IMR-90 (cell line): ENCODE results near the gene FEZF2. TPM values are rescaled to one million over a fixed set of nuclear protein-coding genes. Genes with fewer than 3 reads are reported as not detected.

Experiments
- ATAC-seq: fragments of 200-7000 bp; cut with Tn5 transposase; 2 replicates; pipeline ENCODE4 v1.9.1; 2020; ENCODE audit warnings: low read depth, mild to moderate bottlenecking, moderate library complexity
- BruUV-seq: library from RNA; stranded (reverse); fragments of 400-500 nt; replicated peaks from 2 replicates; lab custom pipeline; 2021; lab: Mats Ljungman, UMichigan
- CTCF ChIA-PET: fragments of 300-600 bp; formaldehyde crosslinking; extraction: SDS; loops from one replicate; lab custom pipeline; 2021; ENCODE audit warnings: antibody characterized with exemption; lab: Yijun Ruan, JAX
- POLR2A ChIA-PET: fragments of 300-600 bp; sonication (Branson Sonifier 250); formaldehyde crosslinking; loops from one replicate; lab custom pipeline; 2022; ENCODE audit warnings: antibody characterized with exemption; ENCODE audit not compliant: unreplicated experiment; lab: Charles Lee
- DNase-seq: peaks from one replicate; pipeline ENCODE4 v3.0.0; 2013
- H2AFZ ChIP-seq: replicated peaks from 2 replicates; pipeline ENCODE3; 2013; ENCODE audit warnings: low read length, mild to moderate bottlenecking; ENCODE audit not compliant: poor library complexity
- H2AK5ac ChIP-seq: 2 replicates; pipeline ENCODE4 v1.6.1; 2013; ENCODE audit warnings: low read depth, low read length, inconsistent platforms
- H2AK9ac ChIP-seq: replicated peaks from 2 replicates; pipeline ENCODE3; 2013; ENCODE audit warnings: mild to moderate bottlenecking, low read depth, low read length, moderate library complexity; ENCODE audit not compliant: poor library complexity
- H2BK120ac ChIP-seq: 2 replicates; pipeline ENCODE4 v1.6.1; 2013; ENCODE audit warnings: low read depth, low read length, inconsistent platforms
- H2BK15ac ChIP-seq: 3 replicates; pipeline ENCODE4 v1.6.1; 2013; ENCODE audit warnings: low read depth, low read length, inconsistent platforms
- H2BK20ac ChIP-seq: 2 replicates; pipeline ENCODE4 v1.6.1; 2013; ENCODE audit warnings: low read depth, mild to moderate bottlenecking, inconsistent platforms, low read length, moderate library complexity
- H2BK5ac ChIP-seq: 2 replicates; pipeline ENCODE4 v1.6.1; 2013; ENCODE audit warnings: mild to moderate bottlenecking, low read depth, low read length, inconsistent platforms; ENCODE audit not compliant: poor library complexity, severe bottlenecking
- H3K14ac ChIP-seq: replicated peaks from 2 replicates; pipeline ENCODE4 v1.6.1; 2013; ENCODE audit warnings: low read depth, low read length, inconsistent platforms
- H3K18ac ChIP-seq: 2 replicates; pipeline ENCODE4 v1.6.1; 2013; ENCODE audit warnings: low read depth, low read length, control low read depth
- H3K23ac ChIP-seq: 2 replicates; pipeline ENCODE4 v1.6.1; 2013; ENCODE audit warnings: low read depth, low read length, inconsistent platforms
- H3K27ac ChIP-seq: 2 replicates; pipeline ENCODE4 v1.5.1; 2013; ENCODE audit warnings: mild to moderate bottlenecking, control low read depth, low read length; ENCODE audit not compliant: insufficient read depth
- H3K27me3 ChIP-seq: 2 replicates; pipeline ENCODE4 v1.6.1; 2013; ENCODE audit warnings: low read length; ENCODE audit not compliant: control insufficient read depth, insufficient read depth
- H3K36me3 ChIP-seq: 2 replicates; pipeline ENCODE4 v1.6.1; 2013; ENCODE audit warnings: low read length, mixed read lengths; ENCODE audit not compliant: control insufficient read depth, insufficient read depth
- H3K4ac ChIP-seq: 2 replicates; pipeline ENCODE4 v1.6.1; 2013; ENCODE audit warnings: low read depth, low read length, inconsistent platforms
- H3K4me1 ChIP-seq: 2 replicates; pipeline ENCODE4 v1.6.1; 2013; ENCODE audit warnings: low read length, mixed read lengths; ENCODE audit not compliant: control insufficient read depth, insufficient read depth
- H3K4me2 ChIP-seq: 2 replicates; pipeline ENCODE4 v1.6.1; 2013; ENCODE audit warnings: low read depth, mild to moderate bottlenecking, control low read depth, low read length, moderate library complexity
- H3K4me3 ChIP-seq: 2 replicates; pipeline ENCODE4 v1.5.1; 2013; ENCODE audit warnings: low read depth, mild to moderate bottlenecking, control low read depth, low read length, moderate library complexity; ENCODE audit not compliant: insufficient read depth
- H3K56ac ChIP-seq: 2 replicates; pipeline ENCODE4 v1.6.1; 2013; ENCODE audit warnings: low read length, inconsistent platforms; ENCODE audit not compliant: insufficient read depth; ENCODE audit errors: extremely low read depth
- H3K79me1 ChIP-seq, 2 experiments: 2 replicates each; pipeline ENCODE4 v1.6.1; 2013; ENCODE audit warnings: low read length in 2 of 2, inconsistent platforms in 1 of 2, low read depth in 1 of 2
- H3K9ac ChIP-seq: 2 replicates; pipeline ENCODE4 v1.6.1; 2013; ENCODE audit warnings: low read depth, low read length, control low read depth
- H3K9me1 ChIP-seq: 2 replicates; pipeline ENCODE4 v1.6.1; 2013; ENCODE audit warnings: low read length, inconsistent platforms; ENCODE audit not compliant: insufficient read depth
- H3K9me3 ChIP-seq: 2 replicates; pipeline ENCODE4 v1.6.1; 2013; ENCODE audit warnings: low read length; ENCODE audit not compliant: control insufficient read depth, insufficient read depth
- H4K20me1 ChIP-seq: 2 replicates; pipeline ENCODE4 v1.6.1; 2013; ENCODE audit warnings: low read length, inconsistent platforms; ENCODE audit not compliant: insufficient read depth
- H4K5ac ChIP-seq: 2 replicates; pipeline ENCODE4 v1.6.1; 2013; ENCODE audit warnings: mild to moderate bottlenecking, low read depth, low read length, control low read depth
- H4K8ac ChIP-seq, 2 experiments: 2 replicates each; pipeline ENCODE4 v1.6.1; 2013; ENCODE audit warnings: low read depth in 2 of 2, low read length in 2 of 2, control low read depth in 1 of 2, inconsistent platforms in 1 of 2
- H4K91ac ChIP-seq: 2 replicates; pipeline ENCODE4 v1.6.1; 2013; ENCODE audit warnings: low read depth, low read length, inconsistent platforms; ENCODE audit not compliant: insufficient read depth
- MAFK ChIP-seq: IDR thresholded peaks from 2 replicates; pipeline ENCODE4 v1.6.1; 2012; ENCODE audit warnings: low read depth, low read length, improper control_type of control experiment
- dilution Hi-C: fragments of 300-500 bp; cut with HindIII; formaldehyde crosslinking; loops from one replicate; pipeline ENCODE4 v1.14.3; 2018; ENCODE audit warnings: low sequenced_read_pairs; ENCODE audit not compliant: unreplicated experiment
- in situ Hi-C: fragments of 300-500 bp; cut with MboI; formaldehyde crosslinking; loops from 3 replicates; pipeline ENCODE4 v1.14.3; 2019; ENCODE audit warnings: low sequenced_read_pairs, inconsistent platforms, mixed read lengths
- intact Hi-C: fragments of 100-400 bp; cut with micrococcal nuclease; formaldehyde crosslinking; loops from 2 replicates; pipeline ENCODE4 v1.10.0; 2022
- polyA plus RNA-seq, 3 experiments: library from polyadenylated mRNA; depleted of rRNA; stranded (reverse); fragments of >200 nt; gene quantifications; 2 replicates each; pipeline ENCODE4 v1.2.3, GENCODE V29; 2012; ENCODE audit warnings: low replicate concordance in 1 of 3
- total RNA-seq: library from RNA; depleted of rRNA; stranded (reverse); fragments of >200 nt; gene quantifications from 2 replicates; pipeline ENCODE4 v1.2.3, GENCODE V29; 2012

FEZF2 gene
- total and polyA plus RNA-seq, 2 of the 4 experiments (the other 2 are of a cell fraction) = not detected

- Histone ChIP-seq H3K27ac (no peak overlapping the region), H3K14ac (no peak overlapping the region), H2BK5ac (no peak overlapping the region), H2AK5ac (no peak overlapping the region), H4K20me1 (no peaks in the 10 kb centered on the region), H3K4me2 (no peak overlapping the region), H4K5ac (no peak overlapping the region), H3K4me3 (no peak overlapping the region), H4K8ac (no peak overlapping the region), H3K27me3 (peaks cover 1% of the 10 kb centered on the region; the same call in 1 of the 2 replicates), H3K79me1 (no peaks in the 10 kb centered on the region), H3K9me1 (no peaks in the 10 kb centered on the region), H2AFZ (no peak overlapping the region), H3K36me3 (no peaks in the 10 kb centered on the region), H3K56ac (no peak overlapping the region), H3K9me3 (no peaks in the 10 kb centered on the region), H2AK9ac (no peak overlapping the region), H4K91ac (no peak overlapping the region), H2BK120ac (no peak overlapping the region), H3K23ac (no peak overlapping the region), H2BK20ac (no peak overlapping the region), H3K4me1 (no peaks in the 10 kb centered on the region), H3K18ac (no peak overlapping the region), H2BK15ac (no peak overlapping the region), H3K9ac (no peak overlapping the region), H3K4ac (no peak overlapping the region)
- dilution Hi-C loops (no loop called here), in situ Hi-C loops (no loop called here), intact Hi-C loops (no loop called here)
- TF ChIP-seq MAFK = no peak
- ChIA-PET POLR2A (no interaction called here), CTCF (no interaction called here)
- DNase-seq = no peak
- no TSS peak for BruUV-seq
- no peak for ATAC-seq
Observed at GRCh38 chr3:62356356-62356755, 17.0 kb downstream of the FEZF2 start.
